A549 (cell line): ENCODE data around the gene EFCAB14.

Source experiments
- CTCF ChIP-seq: fragments of >200 bp; sonication (Bioruptor Twin); formaldehyde crosslinking; IDR thresholded peaks from 3 replicates; pipeline ENCODE4 v1.5.1; 2016
- ESRRA ChIP-seq: fragments of 150-350 bp; IDR thresholded peaks from 2 replicates; pipeline ENCODE4 v1.6.1; 2014; ENCODE audit warnings: mild to moderate bottlenecking, low read length, borderline replicate concordance
- MYC ChIP-seq: IDR thresholded peaks from 2 replicates; pipeline ENCODE4 v1.6.1; 2012; ENCODE audit warnings: mild to moderate bottlenecking, inconsistent platforms, low read length, improper control_type of control experiment, borderline replicate concordance
- RFX5 ChIP-seq: fragments of 450-650 bp; IDR thresholded peaks from 2 replicates; pipeline ENCODE4 v1.7.1; 2014; ENCODE audit warnings: antibody characterized with exemption, mild to moderate bottlenecking, moderate library complexity
- TF ChIP-seq, protein P1 (sequence below): fragments of 200-600 bp; sonication (generic); IDR thresholded peaks from 2 replicates; pipeline ENCODE4 v1.6.1; 2016; ENCODE audit warnings: antibody characterized with exemption, mild to moderate bottlenecking, moderate library complexity

DNA sequence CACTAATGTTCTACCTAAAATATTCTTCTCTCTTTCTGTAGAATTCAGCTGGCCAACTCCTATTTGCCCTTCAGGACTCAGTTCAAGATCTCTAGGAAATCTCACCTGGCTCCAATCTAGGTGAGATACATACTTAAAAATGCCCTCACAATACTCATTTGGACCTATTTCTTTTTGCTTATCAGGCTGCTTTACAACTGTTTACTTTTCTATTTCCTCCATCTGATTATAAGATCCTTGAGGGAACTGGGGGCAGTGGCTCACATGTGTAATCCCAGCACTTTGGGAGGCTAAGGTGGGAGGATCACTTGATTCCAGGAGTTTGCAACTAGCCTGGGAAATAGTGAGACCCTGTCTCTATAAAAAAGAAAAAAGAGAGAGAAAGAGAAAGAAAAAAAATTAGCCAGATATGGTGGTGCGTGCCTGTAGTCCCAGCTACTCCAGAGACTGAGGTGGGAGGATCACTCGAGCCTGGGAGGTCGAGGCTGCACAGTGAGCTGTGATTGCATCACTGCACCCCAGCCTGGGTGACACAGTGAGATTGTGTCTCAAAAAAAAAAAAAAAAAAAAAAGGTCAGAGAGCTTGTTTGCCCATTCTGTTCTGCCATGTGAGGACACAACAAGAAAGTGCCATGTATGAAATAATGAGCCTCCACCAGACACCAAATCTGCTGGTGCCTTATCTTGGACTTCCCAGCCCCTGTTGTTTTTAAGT lies 14.8 kb downstream of the EFCAB14 start:
- no peak for TF ChIP-seq RFX5
- TF ChIP-seq, protein P1, sequence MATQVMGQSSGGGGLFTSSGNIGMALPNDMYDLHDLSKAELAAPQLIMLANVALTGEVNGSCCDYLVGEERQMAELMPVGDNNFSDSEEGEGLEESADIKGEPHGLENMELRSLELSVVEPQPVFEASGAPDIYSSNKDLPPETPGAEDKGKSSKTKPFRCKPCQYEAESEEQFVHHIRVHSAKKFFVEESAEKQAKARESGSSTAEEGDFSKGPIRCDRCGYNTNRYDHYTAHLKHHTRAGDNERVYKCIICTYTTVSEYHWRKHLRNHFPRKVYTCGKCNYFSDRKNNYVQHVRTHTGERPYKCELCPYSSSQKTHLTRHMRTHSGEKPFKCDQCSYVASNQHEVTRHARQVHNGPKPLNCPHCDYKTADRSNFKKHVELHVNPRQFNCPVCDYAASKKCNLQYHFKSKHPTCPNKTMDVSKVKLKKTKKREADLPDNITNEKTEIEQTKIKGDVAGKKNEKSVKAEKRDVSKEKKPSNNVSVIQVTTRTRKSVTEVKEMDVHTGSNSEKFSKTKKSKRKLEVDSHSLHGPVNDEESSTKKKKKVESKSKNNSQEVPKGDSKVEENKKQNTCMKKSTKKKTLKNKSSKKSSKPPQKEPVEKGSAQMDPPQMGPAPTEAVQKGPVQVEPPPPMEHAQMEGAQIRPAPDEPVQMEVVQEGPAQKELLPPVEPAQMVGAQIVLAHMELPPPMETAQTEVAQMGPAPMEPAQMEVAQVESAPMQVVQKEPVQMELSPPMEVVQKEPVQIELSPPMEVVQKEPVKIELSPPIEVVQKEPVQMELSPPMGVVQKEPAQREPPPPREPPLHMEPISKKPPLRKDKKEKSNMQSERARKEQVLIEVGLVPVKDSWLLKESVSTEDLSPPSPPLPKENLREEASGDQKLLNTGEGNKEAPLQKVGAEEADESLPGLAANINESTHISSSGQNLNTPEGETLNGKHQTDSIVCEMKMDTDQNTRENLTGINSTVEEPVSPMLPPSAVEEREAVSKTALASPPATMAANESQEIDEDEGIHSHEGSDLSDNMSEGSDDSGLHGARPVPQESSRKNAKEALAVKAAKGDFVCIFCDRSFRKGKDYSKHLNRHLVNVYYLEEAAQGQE, result no peak
- no peak for TF ChIP-seq MYC
- TF ChIP-seq CTCF, result no peak
- no peak for TF ChIP-seq ESRRA
